ENCODE measurements around the gene RHBDL1.

DNA sequence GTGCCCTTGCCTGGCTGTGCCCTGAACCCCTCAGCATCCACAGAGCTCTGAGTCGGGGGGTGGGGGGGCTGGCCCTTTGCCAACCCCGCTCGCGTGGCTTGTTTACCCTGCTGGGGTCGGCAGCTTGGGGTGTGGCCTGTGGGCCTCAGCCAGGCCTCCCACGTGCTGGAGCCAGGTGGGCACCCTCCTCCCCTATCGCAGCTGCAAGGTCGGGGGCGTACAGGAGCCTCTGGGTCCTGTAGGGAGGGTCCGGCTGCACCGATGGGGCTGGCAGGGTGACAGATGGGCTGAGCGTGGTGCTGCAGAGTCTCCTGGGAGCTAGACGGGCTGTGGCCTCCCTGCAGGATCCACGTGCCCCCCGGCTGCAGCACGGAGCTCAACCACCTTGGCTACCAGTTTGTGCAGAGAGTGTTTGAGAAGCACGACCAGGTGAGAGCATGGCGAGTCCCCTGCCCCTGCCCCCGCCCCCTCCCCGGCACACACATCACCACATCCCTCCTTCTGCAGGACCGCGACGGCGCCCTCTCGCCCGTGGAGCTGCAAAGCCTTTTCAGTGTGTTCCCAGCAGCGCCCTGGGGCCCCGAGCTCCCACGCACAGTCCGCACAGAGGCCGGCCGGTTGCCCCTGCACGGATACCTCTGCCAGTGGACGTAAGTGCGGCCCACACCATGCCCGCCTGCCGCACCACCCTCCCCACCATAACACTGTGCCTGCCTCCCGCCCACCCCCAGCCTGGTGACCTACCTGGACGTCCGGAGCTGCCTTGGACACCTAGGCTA is 3.9 kb upstream of the RHBDL1 start:
- TF ChIP-seq, protein P1, sequence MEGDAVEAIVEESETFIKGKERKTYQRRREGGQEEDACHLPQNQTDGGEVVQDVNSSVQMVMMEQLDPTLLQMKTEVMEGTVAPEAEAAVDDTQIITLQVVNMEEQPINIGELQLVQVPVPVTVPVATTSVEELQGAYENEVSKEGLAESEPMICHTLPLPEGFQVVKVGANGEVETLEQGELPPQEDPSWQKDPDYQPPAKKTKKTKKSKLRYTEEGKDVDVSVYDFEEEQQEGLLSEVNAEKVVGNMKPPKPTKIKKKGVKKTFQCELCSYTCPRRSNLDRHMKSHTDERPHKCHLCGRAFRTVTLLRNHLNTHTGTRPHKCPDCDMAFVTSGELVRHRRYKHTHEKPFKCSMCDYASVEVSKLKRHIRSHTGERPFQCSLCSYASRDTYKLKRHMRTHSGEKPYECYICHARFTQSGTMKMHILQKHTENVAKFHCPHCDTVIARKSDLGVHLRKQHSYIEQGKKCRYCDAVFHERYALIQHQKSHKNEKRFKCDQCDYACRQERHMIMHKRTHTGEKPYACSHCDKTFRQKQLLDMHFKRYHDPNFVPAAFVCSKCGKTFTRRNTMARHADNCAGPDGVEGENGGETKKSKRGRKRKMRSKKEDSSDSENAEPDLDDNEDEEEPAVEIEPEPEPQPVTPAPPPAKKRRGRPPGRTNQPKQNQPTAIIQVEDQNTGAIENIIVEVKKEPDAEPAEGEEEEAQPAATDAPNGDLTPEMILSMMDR (tag by site-specific recombination; IDR thresholded peaks at IDR 0.05) = no peak
- TF ChIP-seq ZNF311 (tag by site-specific recombination; IDR thresholded peaks at IDR 0.05; ENCODE audit: borderline replicate concordance) (no peak), BCL11A (tag by site-specific recombination; IDR thresholded peaks at IDR 0.05; ENCODE audit: low read depth) (no peak)
